ENCODE results near the gene ACAP1.

ACAP1 gene

DNA sequence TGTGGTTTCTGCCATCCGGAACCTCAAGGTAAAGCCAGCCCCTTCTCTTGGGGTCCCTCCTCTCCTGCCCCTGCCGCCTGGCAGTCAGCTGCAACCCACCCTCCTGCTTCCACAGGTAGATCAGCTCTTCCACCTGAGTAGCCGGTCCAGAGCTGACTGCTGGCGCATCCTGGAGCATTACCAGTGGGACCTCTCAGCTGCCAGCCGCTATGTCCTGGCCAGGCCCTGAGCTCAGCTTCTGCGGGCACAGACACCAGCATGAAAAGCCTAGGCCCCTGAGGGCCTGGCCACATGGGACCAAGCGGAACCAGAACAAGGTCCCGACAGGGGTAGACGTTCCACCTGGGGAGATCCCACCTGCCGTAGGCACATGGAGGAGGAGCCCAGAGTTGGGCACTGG is 52.5 kb downstream of the ACAP1 start:
- Mint-ChIP-seq H3K4me1 (peaks cover 13 to 20% of the 10 kb centered on the region in 2 donors), H3K27me3 (no peaks in the 10 kb centered on the region), H3K9me3 (no peaks in the 10 kb centered on the region), H3K36me3 (peaks cover 31 to 45% of the 10 kb centered on the region in 2 donors), H3K27ac (no peak overlapping the region), H3K4me3 (no peak overlapping the region)
- DNase-seq (no peak), ATAC-seq (replicated peaks) (no peak)

GRCh38 chr17:7389924-7390910 is 53.9 kb downstream of the ACAP1 start:
- H3K36me3 Mint-ChIP-seq: peaks cover 31 to 46% of the 10 kb centered on the region in 2 donors
- no peak for DNase-seq
- no peak overlapping the region for H3K4me3 Mint-ChIP-seq
- peaks cover 9 to 19% of the 10 kb centered on the region in 2 donors for H3K4me1 Mint-ChIP-seq
- no peak overlapping the region for H3K27ac Mint-ChIP-seq
- H3K27me3 Mint-ChIP-seq: no peaks in the 10 kb centered on the region
- ATAC-seq (replicated peaks): no peak
- no peaks in the 10 kb centered on the region for H3K9me3 Mint-ChIP-seq

GRCh38 chr17:7391307-7391706 is 55.0 kb downstream of the ACAP1 start:
- Mint-ChIP-seq H3K27me3 (no peaks in the 10 kb centered on the region), H3K4me1 (peaks cover 13 to 20% of the 10 kb centered on the region in 2 donors), H3K27ac (no peak overlapping the region), H3K9me3 (no peaks in the 10 kb centered on the region), H3K36me3 (peaks cover 28 to 46% of the 10 kb centered on the region in 2 donors), H3K4me3 (no peak overlapping the region)
- ATAC-seq (replicated peaks): no peak
- no peak for DNase-seq

DNA sequence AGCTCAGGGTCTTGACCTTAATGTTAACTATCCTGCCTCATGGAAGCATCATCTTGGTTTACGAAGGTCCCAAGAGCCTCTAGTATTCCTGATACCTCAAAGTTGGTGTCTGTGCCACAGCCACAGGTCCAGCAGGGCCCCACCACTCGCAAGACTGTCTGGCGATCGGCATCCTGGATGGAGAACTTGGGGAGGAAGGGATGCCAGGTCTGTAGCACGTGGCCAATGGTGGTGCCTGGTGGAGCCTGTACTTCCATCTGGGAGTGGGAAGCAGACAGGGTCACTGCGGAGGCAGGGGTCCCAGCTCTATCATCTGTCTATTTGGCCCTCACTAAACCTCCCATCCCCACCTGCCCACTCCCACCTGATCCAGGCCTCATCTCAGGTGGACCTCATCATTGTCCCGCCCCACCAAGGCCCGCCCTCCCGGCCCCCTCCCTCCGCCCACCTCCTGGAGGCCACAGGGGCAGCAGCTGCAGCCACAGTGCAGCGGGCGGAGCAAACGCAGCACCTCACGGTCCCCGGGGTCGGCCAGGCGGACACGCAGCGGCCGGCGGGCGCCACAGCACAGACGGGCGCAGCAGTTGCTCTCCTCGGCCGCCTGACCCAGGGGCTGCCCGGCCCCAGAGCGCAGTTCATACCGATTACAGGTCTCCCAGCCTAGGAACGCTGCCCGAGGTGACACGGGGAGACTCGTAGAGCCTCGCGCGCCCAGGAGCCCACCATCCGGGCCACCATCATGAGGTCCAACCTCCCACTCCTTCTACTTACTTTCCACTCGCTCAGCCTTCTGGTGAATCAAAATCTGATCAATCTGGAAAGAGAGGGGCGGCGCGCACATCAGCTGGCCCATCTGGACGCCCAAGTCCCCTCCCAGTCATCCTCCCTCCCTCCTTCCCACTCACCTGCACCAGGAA is 56.6 kb downstream of the ACAP1 start:
- Mint-ChIP-seq H3K27ac (no peak overlapping the region), H3K9me3 (no peaks in the 10 kb centered on the region), H3K4me1 (peaks cover 13 to 20% of the 10 kb centered on the region in 2 donors), H3K36me3 (peaks cover 27 to 42% of the 10 kb centered on the region in 2 donors), H3K4me3 (peak overlapping the region; percentile 79 to 93), H3K27me3 (no peaks in the 10 kb centered on the region)
- no peak for ATAC-seq (replicated peaks)
- no peak for DNase-seq

DNA sequence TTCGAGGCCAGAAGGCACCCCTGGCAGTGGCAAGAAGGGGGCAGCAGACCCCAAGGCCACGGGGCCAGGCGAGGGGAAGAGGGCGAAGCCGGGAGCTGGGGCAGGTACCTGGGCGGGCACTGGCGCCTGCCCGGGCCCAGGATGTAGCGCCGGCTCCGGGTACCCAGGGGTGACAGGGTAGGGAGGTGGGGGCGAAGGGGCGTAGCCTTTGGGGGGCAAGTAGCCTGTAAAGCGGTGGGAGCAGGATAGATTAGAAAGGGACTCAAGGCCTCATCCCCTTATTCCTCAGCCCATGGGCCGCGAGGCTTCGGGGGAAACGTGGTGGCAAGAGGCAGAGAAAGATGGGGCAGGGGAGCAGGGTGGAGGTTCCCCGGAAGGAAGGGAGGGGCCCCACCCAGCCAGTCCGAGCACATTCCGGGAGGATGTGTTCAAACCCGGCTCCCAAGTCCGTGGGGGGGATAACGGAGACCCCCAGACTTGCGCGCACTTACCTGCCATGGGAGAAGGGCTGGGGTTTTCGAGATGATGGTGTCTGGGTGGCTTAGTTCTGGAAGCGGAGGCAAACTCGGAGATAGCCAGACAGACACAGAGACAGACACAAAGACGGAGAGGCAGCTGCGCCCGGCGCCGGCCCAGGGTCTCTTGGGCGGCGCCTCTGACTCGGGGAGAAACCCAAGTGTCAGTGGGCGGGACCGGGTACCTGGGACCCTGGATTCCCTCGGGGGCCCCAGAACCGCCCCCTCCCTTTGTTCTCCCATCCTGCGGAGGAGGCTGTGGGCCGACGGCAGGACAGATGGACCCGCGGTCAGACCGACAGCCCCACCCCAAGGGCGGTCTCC is 57.5 kb downstream of the ACAP1 start:
- peak overlapping the region; percentile 92 for H3K27ac Mint-ChIP-seq
- H3K9me3 Mint-ChIP-seq: no peaks in the 10 kb centered on the region
- H3K36me3 Mint-ChIP-seq: peaks cover 26 to 38% of the 10 kb centered on the region in 2 donors
- ATAC-seq (replicated peaks) (peak; percentile 54 to 55), DNase-seq (no peak)
- no peaks in the 10 kb centered on the region for H3K27me3 Mint-ChIP-seq
- peaks cover 13 to 20% of the 10 kb centered on the region in 2 donors for H3K4me1 Mint-ChIP-seq
- H3K4me3 Mint-ChIP-seq: peak overlapping the region; percentile 79 to 93

DNA sequence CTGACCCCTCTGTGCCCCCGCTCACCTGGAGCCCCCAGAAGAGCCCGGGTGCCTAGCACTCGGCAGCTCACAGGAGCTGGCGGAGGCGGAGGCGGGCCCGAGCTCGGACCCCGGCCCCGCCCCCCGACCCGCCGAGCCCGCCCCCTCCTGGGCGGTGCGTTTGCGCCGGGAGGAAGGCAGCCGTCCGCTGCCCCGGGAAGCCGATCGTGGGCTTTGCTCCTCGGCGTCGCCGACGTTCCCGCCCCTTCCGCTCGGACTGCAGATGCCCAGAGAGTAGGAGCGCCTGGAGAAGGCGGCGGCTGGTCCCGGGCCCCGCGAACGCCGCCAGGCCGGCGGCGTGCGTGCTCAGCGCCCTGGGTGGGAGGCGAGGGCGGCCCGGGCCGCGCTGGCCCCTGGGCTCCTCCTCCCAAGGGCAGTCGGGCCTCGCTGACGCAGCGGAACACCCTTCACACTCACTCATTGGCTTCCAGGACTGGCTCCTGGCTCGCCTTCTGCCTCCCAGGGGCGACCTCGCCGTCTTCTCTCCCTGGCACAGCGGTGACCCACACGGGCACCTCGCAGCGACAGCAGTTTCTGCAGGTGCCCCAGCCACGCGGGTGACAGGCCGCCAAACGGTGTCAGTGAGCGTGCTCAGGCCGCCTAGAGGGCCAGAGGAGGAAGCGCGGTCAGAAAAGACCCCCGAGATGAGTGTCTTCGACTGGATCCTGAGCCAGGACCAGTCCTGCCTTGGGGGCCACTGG is 58.3 kb downstream of the ACAP1 start, which contains the start of gene PLSCR3:
Gene PLSCR3, minus strand, starts transcription at position 74 of the 740 bp plus-strand sequence. CDS start 415 bp downstream, outside the sequence.
- peaks cover 22 to 34% of the 10 kb centered on the region in 2 donors for H3K36me3 Mint-ChIP-seq
- peak within 1 kb of the TSS; percentile 99 for H3K27ac Mint-ChIP-seq
- H3K9me3 Mint-ChIP-seq: no peaks in the 10 kb centered on the region
- DNase-seq (peak; percentile 83), ATAC-seq (replicated peaks) (peak; percentile 89 to 90)
- H3K27me3 Mint-ChIP-seq: no peaks in the 10 kb centered on the region
- H3K4me1 Mint-ChIP-seq: peaks cover 13 to 22% of the 10 kb centered on the region in 2 donors
- H3K4me3 Mint-ChIP-seq: peak within 1 kb of the TSS; percentile 79 to 99

- no peak for ATAC-seq (replicated peaks)
- no peak for DNase-seq
- Mint-ChIP-seq H3K4me1 (peaks cover 11 to 24% of the 10 kb centered on the region in 2 donors), H3K36me3 (peaks cover 16 to 22% of the 10 kb centered on the region in 2 donors), H3K9me3 (no peaks in the 10 kb centered on the region), H3K27ac (peak overlapping the region; percentile 11), H3K4me3 (no peak overlapping the region), H3K27me3 (no peaks in the 10 kb centered on the region)
Observed at GRCh38 chr17:7396147-7396546, 59.8 kb downstream of the ACAP1 start.

DNA sequence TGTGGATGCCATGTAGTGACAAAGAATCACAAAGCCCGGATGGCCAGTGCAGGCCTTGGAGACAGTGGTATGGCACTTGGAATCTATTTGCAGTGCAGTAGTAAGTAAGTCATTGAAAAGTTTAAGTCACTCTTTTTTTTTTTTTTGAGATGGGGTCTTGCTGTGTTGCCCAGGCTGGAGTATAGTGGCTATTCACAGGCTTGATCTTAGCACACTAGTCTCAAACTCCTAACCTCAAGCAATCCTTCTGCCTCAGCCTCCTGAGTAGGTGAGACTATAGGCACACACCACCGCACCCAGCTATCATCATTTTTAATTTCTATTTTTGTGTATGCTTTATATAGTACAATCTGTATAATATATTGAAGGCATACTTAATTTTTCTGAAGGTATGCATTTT is 62.3 kb downstream of the ACAP1 start:
- Mint-ChIP-seq H3K4me3 (no peak overlapping the region), H3K36me3 (peaks cover 9 to 13% of the 10 kb centered on the region in 2 donors), H3K4me1 (peaks cover 15 to 28% of the 10 kb centered on the region in 2 donors), H3K9me3 (no peaks in the 10 kb centered on the region), H3K27me3 (no peaks in the 10 kb centered on the region), H3K27ac (no peak overlapping the region)
- ATAC-seq (replicated peaks) (no peak), DNase-seq (no peak)
